GM10847 (cell line): ENCODE data around the gene NTN1.

ENCODE experiments used
- POLR2A ChIP-seq: IDR thresholded peaks from 2 replicates; pipeline ENCODE4 v1.6.1; 2011; ENCODE audit not compliant: insufficient read length; ENCODE audit errors: extremely low read depth

Gene NTN1

DNA sequence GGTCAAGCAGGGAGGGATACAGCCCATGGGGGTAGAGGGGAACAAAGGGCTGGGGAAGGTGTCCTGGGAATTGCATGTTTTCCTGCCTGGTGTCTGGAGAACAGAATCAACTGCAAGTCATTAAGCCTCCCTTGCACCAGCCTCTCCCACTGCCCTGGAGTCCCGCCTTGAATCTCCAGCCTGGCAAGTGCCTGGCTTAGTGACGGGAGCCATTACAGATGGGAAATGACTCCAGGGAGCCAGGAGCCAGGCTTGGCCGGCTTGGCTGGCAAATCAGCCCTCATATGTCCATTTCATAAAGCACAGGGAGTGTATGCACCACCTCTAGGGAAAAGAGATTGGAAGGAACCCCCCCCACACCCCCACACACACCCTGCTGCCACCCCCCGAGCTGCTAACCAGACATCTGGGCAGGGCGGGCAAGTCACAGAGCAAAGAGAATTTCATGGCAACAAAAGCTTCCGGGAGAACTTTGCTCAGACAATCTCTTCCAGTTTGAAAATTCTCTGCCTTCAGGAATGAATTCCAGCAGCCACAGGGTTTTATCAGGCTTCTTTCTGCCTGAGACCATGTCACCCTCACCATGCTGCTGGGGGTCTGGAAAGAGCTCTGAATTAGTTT lies 127.7 kb downstream of the NTN1 start:
- TF ChIP-seq POLR2A: no peak

- TF ChIP-seq POLR2A: no peak
Measured at GRCh38 chr17:9150446-9151090, 129.3 kb downstream of the NTN1 start.

GRCh38 chr17:9151091-9151490 lies 129.8 kb downstream of the NTN1 start:
- no peak for TF ChIP-seq POLR2A

DNA sequence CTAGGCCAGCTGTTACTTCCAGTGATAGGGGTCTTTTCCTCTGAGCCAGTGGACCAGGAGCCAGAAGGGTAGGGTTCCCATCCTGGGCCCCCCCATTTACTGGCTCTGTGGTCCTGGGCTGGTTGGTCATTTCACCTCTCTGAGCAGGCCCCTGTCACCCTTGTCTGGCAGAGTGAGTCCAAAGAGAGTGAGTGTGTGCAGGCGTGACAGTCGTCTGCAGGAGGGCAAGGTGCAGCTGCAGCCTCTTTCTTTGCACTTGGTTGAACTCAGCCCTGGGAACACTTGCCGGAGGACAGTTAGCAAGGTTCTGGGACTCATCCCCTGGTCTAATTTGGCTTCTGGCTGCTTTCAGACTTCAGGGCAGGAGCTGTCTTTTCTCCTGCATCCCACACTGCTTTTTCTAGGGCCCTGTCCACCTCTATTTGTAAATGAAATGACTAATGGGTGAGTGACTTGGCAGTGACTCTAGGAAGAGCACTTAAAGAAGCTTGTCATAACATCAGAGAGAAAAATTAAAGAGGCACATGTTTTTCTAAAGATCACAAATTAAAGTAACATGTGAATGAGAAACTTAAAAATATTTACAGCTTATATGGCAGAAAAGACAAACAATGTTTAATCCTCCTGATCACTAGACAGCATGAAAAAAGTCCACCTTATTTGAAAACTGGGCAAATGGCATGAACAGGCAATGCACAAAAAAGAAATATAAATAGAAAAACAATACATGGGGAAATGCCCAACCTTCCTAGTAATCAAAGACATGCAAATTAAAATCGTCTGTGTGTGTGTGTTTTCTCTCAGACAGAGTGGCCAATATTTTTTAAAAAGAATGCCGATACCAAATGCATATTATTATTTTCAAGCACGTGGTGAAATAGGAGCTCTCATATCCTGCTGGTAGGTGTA lies 137.5 kb downstream of the NTN1 start:
- TF ChIP-seq POLR2A: no peak

- no peak for TF ChIP-seq POLR2A
Measured at GRCh38 chr17:9162275-9162985, 141.1 kb downstream of the NTN1 start.

GRCh38 chr17:9166788-9167187 lies 145.5 kb downstream of the NTN1 start:
- TF ChIP-seq POLR2A: no peak

GRCh38 chr17:9167379-9167778 lies 146.1 kb downstream of the NTN1 start:
- TF ChIP-seq POLR2A: no peak

DNA sequence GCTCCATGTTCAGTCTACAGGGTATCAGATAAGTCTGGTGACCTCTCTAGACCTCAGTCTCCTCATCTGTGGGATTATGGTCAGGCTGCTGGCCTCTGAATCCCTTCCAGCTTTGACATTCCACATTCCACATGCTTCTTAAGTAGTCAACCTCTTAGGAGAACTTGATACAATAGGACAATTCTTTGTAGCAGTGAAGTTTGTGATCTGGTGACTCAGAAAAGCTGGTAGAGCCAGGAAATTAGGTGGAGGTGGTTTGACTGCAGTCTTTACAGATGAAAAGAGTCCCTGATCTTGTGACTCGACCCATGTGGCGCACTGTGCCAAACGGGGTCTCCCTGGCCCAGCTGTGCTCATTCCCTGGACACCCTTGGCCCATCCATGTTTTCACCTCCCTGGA lies 147.8 kb downstream of the NTN1 start:
- TF ChIP-seq POLR2A: no peak

DNA sequence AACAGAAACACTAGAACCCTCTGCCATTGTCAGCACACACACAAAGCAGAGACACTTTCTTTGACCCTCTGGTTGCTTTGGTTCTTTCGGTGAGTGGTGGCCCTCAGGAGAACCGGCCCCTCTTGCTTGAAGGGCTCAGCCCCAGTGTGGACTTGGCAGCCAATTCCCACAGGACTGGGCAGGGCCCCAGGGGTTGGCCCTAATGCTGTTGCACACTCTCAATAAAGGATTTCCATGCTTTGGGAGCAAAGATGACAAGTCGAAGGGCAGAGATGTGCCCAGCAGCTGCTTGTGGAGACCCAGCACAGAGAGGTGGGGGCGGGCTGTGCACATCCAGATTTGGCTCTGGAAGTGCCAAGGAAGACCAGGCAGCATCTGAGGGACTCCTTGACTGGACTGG lies 149.0 kb downstream of the NTN1 start:
- TF ChIP-seq POLR2A: no peak

- TF ChIP-seq POLR2A: no peak
Measured at GRCh38 chr17:9170853-9171252, 149.5 kb downstream of the NTN1 start.

DNA sequence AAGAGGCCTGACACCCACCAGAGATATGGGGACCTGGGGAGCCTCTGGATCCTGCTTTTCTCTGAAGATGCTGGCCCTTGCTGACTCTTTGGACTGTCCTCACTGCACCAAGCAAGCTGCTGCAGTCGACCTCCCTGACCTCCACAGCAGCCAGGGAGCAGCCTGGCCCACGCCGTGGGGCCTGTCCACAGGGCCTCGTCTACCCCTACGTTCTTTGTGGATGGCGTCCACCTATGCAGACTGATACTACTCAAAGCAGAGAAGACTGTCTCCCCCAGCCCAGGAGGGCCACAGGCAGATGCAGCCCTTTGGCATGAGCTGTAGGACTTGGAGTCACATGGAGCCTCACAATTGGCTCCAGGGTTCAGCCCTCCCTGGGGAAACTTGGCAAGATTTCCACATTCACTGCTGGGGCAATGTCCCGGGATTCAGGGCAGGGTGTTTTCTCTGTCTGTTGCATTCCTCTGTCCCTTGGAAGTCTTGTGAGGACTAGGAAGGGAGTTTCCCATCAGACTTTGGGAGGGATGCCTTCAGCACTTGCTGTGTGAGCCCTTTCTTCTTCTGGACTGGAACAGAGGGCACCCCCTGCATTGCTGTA lies 152.2 kb downstream of the NTN1 start:
- TF ChIP-seq POLR2A: no peak

GRCh38 chr17:9174312-9174711 lies 153.0 kb downstream of the NTN1 start:
- TF ChIP-seq POLR2A: no peak

DNA sequence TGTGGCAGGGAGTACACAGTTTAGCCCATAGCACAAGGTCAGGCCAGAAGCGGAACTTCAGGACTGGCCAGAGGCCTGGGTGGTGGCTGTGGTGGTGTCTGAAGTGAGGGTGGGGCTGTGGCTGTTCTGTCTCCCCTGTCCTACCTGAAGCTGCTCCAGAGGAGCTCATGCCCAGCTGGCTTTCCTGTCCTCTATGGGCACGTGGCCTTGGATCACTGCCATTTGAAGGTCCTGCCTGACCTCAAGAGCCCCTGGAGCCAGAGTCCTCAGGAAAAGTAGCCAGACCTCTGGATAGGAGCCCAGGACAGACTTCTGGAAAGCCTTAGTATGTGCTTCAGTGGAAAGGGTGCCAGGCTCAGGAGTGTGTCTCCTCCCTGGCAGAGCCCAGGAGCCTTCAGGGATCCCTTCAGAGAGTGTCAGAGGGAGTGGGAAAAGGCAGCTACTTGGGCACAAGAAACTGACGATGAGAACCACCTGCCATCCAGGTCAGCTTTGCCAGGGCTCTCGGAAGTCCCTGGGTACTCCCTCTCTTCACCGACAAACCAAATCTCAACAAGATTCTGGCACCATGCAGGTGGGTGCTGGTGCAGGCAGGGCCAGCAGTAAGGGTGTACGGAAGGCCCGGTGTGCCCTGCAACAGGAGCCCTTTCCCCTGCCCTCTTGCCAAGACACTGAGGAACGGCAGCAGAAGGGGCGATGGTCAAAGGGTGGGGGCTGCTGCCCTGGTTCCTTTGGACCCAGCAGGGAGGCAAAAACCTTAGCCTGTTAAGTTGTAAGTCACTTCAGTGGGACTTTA lies 153.7 kb downstream of the NTN1 start:
- TF ChIP-seq POLR2A: no peak
